SKM-1 treated with dmso at 0.1 percent for 144 hours (cell line): ENCODE measurements around the gene MEF2A.
A peak's percentile ranks its signal among the peaks of the same experiment; 100 is the strongest.

Source experiments
- DNase-seq: peaks from one replicate; lab custom pipeline; 2025; ENCODE audit not compliant: unreplicated experiment; lab: John Stamatoyannopoulos, UW

MEF2A gene

GRCh38 chr15:99702895-99703602 lies 137.3 kb downstream of the MEF2A start:
- DNase-seq: peak; percentile 25

GRCh38 chr15:99703603-99704443 lies 138.0 kb downstream of the MEF2A start:
- DNase-seq: peak; percentile 70

GRCh38 chr15:99704444-99704838 lies 138.7 kb downstream of the MEF2A start:
- peak; percentile 68 for DNase-seq

GRCh38 chr15:99706557-99707303 lies 140.9 kb downstream of the MEF2A start:
- no peak for DNase-seq

- DNase-seq: no peak
These were observed 141.9 kb downstream of the MEF2A start for GRCh38 chr15:99707473-99708270.

- DNase-seq: no peak
These were observed 142.8 kb downstream of the MEF2A start for GRCh38 chr15:99708563-99708962.

- DNase-seq: no peak
These were observed 143.6 kb downstream of the MEF2A start for GRCh38 chr15:99709243-99709986.

- no peak for DNase-seq
These were observed 145.8 kb downstream of the MEF2A start for GRCh38 chr15:99711625-99712024.

GRCh38 chr15:99712415-99712814 lies 146.6 kb downstream of the MEF2A start:
- DNase-seq: no peak

- no peak for DNase-seq
These were observed 150.8 kb downstream of the MEF2A start for GRCh38 chr15:99716540-99717095.

- DNase-seq: no peak
These were observed 151.6 kb downstream of the MEF2A start for GRCh38 chr15:99717161-99718009.

GRCh38 chr15:99718421-99718820 lies 152.6 kb downstream of the MEF2A start:
- no peak for DNase-seq

GRCh38 chr15:99719096-99719541 lies 153.3 kb downstream of the MEF2A start:
- DNase-seq: peak; percentile 73

- DNase-seq: no peak
These were observed 154.7 kb downstream of the MEF2A start for GRCh38 chr15:99720533-99720932.

GRCh38 chr15:99721104-99721778 lies 155.5 kb downstream of the MEF2A start:
- DNase-seq: no peak

- no peak for DNase-seq
These were observed 156.1 kb downstream of the MEF2A start for GRCh38 chr15:99721896-99722295.

GRCh38 chr15:99722406-99722805 lies 156.6 kb downstream of the MEF2A start:
- no peak for DNase-seq

GRCh38 chr15:99726333-99726732 lies 160.5 kb downstream of the MEF2A start:
- no peak for DNase-seq
